Chondrocyte (in vitro differentiated cells): Measurements from ENCODE around the gene TRAF3. TPM values are rescaled to one million over a fixed set of nuclear protein-coding genes. Genes with fewer than 3 reads are reported as not detected.
"Not testable (repeated sequence)": the region's sequence is repeated elsewhere in the genome, so short reads cannot be mapped to it uniquely, and the experiment has no call there.

Experiments used
- DNase-seq: peaks from one replicate; pipeline ENCODE4 v3.0.0; 2021; ENCODE audit warnings: mixed read lengths, low spot score
- H3K27ac Mint-ChIP-seq: one replicate; pipeline ENCODE4 v1.8.0; 2021; ENCODE audit warnings: mild to moderate bottlenecking, moderate library complexity, mixed read lengths; ENCODE audit not compliant: unreplicated experiment
- H3K27me3 Mint-ChIP-seq: 2 replicates; pipeline ENCODE4 v1.8.0; 2021; ENCODE audit warnings: low read depth, mixed read lengths
- H3K36me3 Mint-ChIP-seq: 2 replicates; pipeline ENCODE4 v1.8.0; 2021; ENCODE audit warnings: low read depth, mixed read lengths
- H3K4me1 Mint-ChIP-seq: 2 replicates; pipeline ENCODE4 v1.8.0; 2021; ENCODE audit warnings: low read depth, mild to moderate bottlenecking, mixed read lengths
- H3K4me3 Mint-ChIP-seq: one replicate; pipeline ENCODE4 v1.8.0; 2021; ENCODE audit warnings: mild to moderate bottlenecking, moderate library complexity, mixed read lengths; ENCODE audit not compliant: unreplicated experiment
- H3K9me3 Mint-ChIP-seq: 2 replicates; pipeline ENCODE4 v1.8.0; 2021; ENCODE audit warnings: low read depth, mixed read lengths
- total RNA-seq: library from RNA; stranded (reverse); gene quantifications from 3 replicates; pipeline ENCODE4 v1.2.1, GENCODE V29; 2021
- TF ChIP-seq, protein P1 (sequence below): fragments of 200-600 bp; sonication (generic); IDR thresholded peaks from 2 replicates; pipeline ENCODE4 v1.5.0; 2021; ENCODE audit warnings: antibody characterized with exemption, mild to moderate bottlenecking, moderate library complexity

The TRAF3 gene
- total RNA-seq, 1 donor from 2014 or later = 20.1 TPM

DNA sequence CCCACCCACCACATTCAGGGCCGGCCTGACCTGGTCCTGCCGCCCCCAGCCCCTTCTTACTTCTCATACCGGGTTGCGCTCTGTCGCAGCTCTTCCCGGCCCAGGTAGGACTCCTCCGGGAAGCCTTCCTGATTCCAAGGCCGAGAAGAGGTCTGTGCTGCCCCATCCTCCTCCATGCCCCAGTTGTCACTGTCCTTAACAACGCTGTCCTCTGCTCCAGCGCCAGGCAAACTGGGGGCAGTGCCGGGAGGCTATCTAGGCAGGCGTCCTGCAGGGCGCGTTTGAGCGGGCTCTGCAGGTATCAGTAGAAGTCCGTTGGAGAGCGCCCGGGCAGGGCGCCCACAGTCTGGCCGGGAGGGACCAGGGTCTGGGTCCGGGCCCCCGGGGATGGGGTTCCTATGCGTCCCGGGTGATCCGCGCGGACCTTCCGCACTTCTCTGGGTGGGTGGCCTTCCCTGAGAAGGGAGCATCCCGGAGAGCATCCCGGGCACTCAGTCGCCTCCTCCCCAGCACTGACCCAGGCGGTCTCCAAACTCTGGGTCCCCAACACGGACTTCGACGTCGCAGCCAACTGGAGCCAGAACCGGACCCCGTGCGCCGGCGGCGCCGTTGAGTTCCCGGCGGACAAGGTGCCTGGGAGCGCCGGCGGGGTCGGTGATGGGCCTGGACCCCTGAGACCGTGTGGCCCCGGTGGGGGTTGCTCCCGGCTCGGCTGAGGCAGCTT is 146.1 kb downstream of the TRAF3 start:
- peak; percentile 92 for DNase-seq
- H3K4me1 Mint-ChIP-seq = no peaks in the 10 kb centered on the region
- TF ChIP-seq, protein P1, sequence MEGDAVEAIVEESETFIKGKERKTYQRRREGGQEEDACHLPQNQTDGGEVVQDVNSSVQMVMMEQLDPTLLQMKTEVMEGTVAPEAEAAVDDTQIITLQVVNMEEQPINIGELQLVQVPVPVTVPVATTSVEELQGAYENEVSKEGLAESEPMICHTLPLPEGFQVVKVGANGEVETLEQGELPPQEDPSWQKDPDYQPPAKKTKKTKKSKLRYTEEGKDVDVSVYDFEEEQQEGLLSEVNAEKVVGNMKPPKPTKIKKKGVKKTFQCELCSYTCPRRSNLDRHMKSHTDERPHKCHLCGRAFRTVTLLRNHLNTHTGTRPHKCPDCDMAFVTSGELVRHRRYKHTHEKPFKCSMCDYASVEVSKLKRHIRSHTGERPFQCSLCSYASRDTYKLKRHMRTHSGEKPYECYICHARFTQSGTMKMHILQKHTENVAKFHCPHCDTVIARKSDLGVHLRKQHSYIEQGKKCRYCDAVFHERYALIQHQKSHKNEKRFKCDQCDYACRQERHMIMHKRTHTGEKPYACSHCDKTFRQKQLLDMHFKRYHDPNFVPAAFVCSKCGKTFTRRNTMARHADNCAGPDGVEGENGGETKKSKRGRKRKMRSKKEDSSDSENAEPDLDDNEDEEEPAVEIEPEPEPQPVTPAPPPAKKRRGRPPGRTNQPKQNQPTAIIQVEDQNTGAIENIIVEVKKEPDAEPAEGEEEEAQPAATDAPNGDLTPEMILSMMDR = no peak
- no peak overlapping the region for H3K4me3 Mint-ChIP-seq
- no peak overlapping the region for H3K27ac Mint-ChIP-seq
- no peaks in the 10 kb centered on the region for H3K9me3 Mint-ChIP-seq
- no peaks in the 10 kb centered on the region for H3K36me3 Mint-ChIP-seq
- no peaks in the 10 kb centered on the region for H3K27me3 Mint-ChIP-seq

DNA sequence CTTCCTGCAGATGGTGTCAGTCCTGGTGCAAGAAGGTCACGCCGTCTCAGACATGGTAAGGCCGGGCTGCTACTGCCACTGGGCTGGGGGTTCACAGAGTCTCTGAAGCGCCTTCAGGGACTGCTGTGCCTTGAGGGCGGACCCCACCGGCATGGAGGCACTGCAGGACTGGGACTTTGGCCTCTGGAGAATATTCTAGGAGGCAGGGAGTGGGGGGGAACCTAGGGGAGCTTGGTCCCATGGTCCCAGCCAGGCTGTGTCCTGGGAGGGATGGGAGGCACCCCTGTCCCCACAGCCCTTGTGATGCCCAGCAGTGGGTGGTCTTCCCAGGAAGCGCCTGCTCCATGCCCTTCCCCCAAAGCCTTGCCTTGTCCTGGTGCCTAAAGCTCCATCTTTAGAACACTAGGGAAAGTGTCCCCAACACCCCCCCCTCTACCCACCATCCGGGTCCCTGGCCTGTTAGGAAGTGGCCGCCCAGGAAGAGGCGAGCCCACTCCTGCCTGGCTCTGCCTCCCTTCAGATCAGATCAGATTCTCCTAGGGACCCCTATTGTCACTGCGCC is 146.8 kb downstream of the TRAF3 start:
- no peaks in the 10 kb centered on the region for H3K4me1 Mint-ChIP-seq
- no peaks in the 10 kb centered on the region for H3K36me3 Mint-ChIP-seq
- no peak overlapping the region for H3K4me3 Mint-ChIP-seq
- no peaks in the 10 kb centered on the region for H3K27me3 Mint-ChIP-seq
- no peak for DNase-seq
- TF ChIP-seq, protein P1 = no peak
- no peak overlapping the region for H3K27ac Mint-ChIP-seq
- no peaks in the 10 kb centered on the region for H3K9me3 Mint-ChIP-seq

DNA sequence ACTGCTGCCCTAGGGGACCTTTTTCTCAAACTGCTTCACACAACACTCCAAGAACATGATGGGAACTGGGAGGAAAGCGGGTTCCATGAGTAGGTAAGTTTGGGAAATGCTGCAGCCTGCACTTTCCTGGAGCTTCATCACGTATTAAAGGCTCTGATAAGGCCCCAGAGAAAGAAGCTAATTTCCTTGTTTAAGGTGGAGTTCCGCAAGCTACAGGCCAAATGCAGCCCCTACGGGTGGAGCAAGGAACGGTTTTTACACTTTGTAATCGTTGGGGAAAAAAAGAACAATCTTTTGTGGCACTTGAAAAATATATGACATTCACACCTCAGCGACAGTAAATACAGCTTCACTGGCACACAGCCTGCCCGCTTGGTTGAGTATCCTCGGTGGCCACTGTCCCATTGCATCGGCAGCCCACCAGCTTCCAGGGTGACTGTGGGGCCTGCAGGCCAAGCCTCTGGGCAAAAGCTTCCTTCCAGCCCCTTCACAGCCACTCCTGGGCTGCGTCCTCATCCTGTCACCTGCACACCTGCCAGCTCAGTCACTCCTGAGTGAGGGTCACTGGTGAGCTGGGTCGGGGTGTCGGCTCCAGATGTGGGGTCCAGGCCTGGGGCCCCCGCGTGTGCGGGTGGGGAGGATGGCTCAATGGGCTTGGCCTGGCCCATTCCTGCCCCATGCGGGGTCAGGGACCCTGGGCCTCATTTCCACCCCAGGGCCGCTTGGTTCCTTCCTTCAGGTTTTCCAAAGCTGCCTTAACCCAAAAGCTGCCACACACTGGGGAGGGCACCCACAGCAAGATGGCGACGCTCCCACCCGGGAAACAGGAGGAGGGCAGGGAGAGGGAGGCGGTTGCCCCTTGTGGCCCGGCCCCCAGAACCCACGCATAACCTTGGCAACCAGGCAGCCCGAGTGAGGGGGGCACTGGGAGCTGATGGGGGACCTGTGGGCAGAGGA is 147.7 kb downstream of the TRAF3 start:
- Mint-ChIP-seq H3K4me1 (no peaks in the 10 kb centered on the region), H3K27me3 (no peaks in the 10 kb centered on the region), H3K36me3 (no peaks in the 10 kb centered on the region), H3K4me3 (no peak overlapping the region), H3K27ac (no peak overlapping the region), H3K9me3 (no peaks in the 10 kb centered on the region)
- DNase-seq = no peak
- TF ChIP-seq, protein P1 = peak; percentile 33

DNA sequence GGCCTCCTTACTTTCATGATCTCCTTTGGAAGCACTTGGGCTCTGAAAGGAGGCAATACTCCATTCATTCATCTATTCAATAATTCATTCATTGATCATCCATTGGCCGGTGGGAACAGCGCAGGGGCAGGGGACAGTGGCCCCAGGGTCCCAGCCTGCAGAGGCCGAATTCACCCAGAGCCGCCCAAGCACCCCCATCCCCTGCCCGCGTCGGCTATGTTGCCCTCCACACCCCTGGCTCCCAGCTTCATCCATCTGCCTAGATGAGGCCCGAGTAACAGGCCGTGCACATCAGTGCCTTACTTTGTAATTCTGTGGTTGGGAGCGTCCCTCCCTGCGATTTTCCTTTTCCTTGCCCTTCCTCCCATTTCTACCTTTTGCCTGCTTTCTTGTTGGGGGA is 148.4 kb downstream of the TRAF3 start:
- Mint-ChIP-seq H3K4me1 (no peaks in the 10 kb centered on the region), H3K4me3 (no peak overlapping the region), H3K9me3 (no peaks in the 10 kb centered on the region), H3K27ac (no peak overlapping the region), H3K27me3 (no peaks in the 10 kb centered on the region), H3K36me3 (no peaks in the 10 kb centered on the region)
- TF ChIP-seq, protein P1 = no peak
- no peak for DNase-seq

DNA sequence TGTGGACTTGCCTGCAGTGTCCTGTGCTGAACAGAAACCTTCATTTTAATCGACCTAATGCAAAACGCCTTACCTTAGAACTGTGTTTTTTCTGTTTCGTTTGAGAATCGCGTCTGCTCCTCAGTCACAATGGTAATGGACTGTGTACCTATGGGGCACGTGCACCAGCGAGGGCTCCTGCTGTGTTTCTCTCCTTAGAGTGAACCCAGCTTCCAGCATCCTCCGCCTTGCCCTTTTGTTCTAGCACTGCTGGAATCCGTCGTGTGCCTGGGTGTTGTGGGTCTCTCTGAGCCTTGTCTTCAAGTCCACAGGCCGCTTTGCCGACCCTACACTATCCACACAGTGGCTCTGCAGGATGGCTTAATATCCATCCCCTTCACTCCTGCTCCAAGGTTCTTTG is 148.9 kb downstream of the TRAF3 start:
- TF ChIP-seq, protein P1 = no peak
- no peak overlapping the region for H3K27ac Mint-ChIP-seq
- no peak overlapping the region for H3K4me3 Mint-ChIP-seq
- no peaks in the 10 kb centered on the region for H3K9me3 Mint-ChIP-seq
- no peak for DNase-seq
- no peaks in the 10 kb centered on the region for H3K36me3 Mint-ChIP-seq
- no peaks in the 10 kb centered on the region for H3K27me3 Mint-ChIP-seq
- H3K4me1 Mint-ChIP-seq = peaks cover 1% of the 10 kb centered on the region

DNA sequence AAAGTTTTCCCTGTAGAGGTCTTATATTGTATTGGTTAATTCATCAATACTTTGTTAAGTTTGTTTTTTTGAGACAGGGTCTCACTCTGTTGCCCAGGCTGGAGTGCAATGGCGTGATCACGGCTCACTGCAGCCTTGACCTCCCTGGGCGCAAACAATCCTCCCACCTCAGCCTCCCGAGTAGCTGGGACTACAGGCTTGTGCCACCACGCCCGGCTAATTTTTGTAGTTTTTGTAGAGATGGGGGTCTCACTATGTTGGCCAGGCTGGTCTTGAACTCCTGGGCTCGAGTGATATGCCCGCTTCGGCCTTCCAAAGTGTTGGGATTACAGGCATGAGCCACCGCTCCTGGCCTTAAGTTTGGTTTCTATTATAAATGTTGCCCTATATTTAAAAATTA is 149.6 kb downstream of the TRAF3 start:
- DNase-seq, H3K27ac Mint-ChIP-seq, H3K9me3 Mint-ChIP-seq, H3K27me3 Mint-ChIP-seq, H3K4me1 Mint-ChIP-seq, H3K36me3 Mint-ChIP-seq, H3K4me3 Mint-ChIP-seq: not testable (repeated sequence)
